ENCODE results near the gene G2E3. TPM values are rescaled to one million over a fixed set of nuclear protein-coding genes. Genes with fewer than 3 reads are reported as not detected.

The G2E3 gene
- total and polyA plus RNA-seq, 2 of the 13 experiments (the other 11 are each of a cell fraction or from before 2014, with no cell fraction given): 22.8 to 63.0 TPM

GRCh38 chr14:30621940-30622830 lies 63.2 kb downstream of the G2E3 start, which contains the start of gene SCFD1 (continued):
- TF ChIP-seq CTCF (CRISPR knock-in tag; IDR thresholded peaks at IDR 0.05) (peak; percentile 13; the same call in 1 of the 2 replicates), ZFY (CRISPR knock-in tag; IDR thresholded peaks at IDR 0.05) (peak; percentile 78), SYNCRIP (IDR thresholded peaks at IDR 0.05; ENCODE audit: insufficient read depth, low read depth, low read length) (no peak), ZNF674 (CRISPR knock-in tag; IDR thresholded peaks at IDR 0.05; ENCODE audit: low read depth) (peak; percentile 97), TCF7L2 (IDR thresholded peaks at IDR 0.05; ENCODE audit: low read depth, low read length) (no peak), MTF2 (CRISPR knock-in tag; IDR thresholded peaks at IDR 0.05; ENCODE audit: borderline replicate concordance) (no peak), PATZ1 (CRISPR knock-in tag; IDR thresholded peaks at IDR 0.05) (peak; percentile 95), MTERF4 (CRISPR knock-in tag; IDR thresholded peaks at IDR 0.05) (peak; percentile 97), ZFX (CRISPR knock-in tag; IDR thresholded peaks at IDR 0.05; ENCODE audit: low read depth) (peak; percentile 76), ZNF205 (CRISPR knock-in tag; IDR thresholded peaks at IDR 0.05) (peak; percentile 93), ZNF746 (CRISPR knock-in tag; IDR thresholded peaks at IDR 0.05) (peak; percentile 86; the same call in 1 of the 2 replicates), ZNF441 (CRISPR knock-in tag; IDR thresholded peaks at IDR 0.05; ENCODE audit: borderline replicate concordance) (peak; percentile 37; the same call in 1 of the 2 replicates), ZBTB40 (IDR thresholded peaks at IDR 0.05) (peak; percentile 53), ZBTB40 (CRISPR knock-in tag; IDR thresholded peaks at IDR 0.05) (peak; percentile 96)
